Neural cell (in vitro differentiated cells): ENCODE data around the gene NPLOC4.

Experiments used
- EP300 ChIP-seq: fragments of 450-650 bp; conservative IDR thresholded peaks from 2 replicates; pipeline ENCODE4 v1.6.1; 2014; ENCODE audit warnings: antibody characterized with exemption, mild to moderate bottlenecking, moderate library complexity; ENCODE audit not compliant: poor library complexity, severe bottlenecking
- EZH2 ChIP-seq: fragments of 200-600, 300-800 bp; shearing (Covaris generic), sonication (generic); IDR thresholded peaks from 2 replicates; pipeline ENCODE4 v1.6.1; 2014; ENCODE audit warnings: antibody characterized with exemption, low read length, borderline replicate concordance, mild to moderate bottlenecking; ENCODE audit not compliant: insufficient read depth, poor library complexity, severe bottlenecking
- MXI1 ChIP-seq: fragments of 450-650 bp; conservative IDR thresholded peaks from 2 replicates; pipeline ENCODE4 v1.6.1; 2014; ENCODE audit warnings: antibody characterized with exemption, mild to moderate bottlenecking; ENCODE audit not compliant: poor library complexity, severe bottlenecking
- REST ChIP-seq: IDR thresholded peaks from 2 replicates; pipeline ENCODE4 v1.6.1; 2012; ENCODE audit warnings: borderline replicate concordance
- TF ChIP-seq, protein P1 (sequence below): fragments of 450-650 bp; IDR thresholded peaks from 2 replicates; pipeline ENCODE4 v1.5.1; 2014; ENCODE audit warnings: antibody characterized with exemption, mild to moderate bottlenecking, moderate library complexity; ENCODE audit not compliant: poor library complexity, severe bottlenecking

GRCh38 chr17:81673561-81674258 is 36.8 kb upstream of the NPLOC4 start:
- TF ChIP-seq, protein P1, sequence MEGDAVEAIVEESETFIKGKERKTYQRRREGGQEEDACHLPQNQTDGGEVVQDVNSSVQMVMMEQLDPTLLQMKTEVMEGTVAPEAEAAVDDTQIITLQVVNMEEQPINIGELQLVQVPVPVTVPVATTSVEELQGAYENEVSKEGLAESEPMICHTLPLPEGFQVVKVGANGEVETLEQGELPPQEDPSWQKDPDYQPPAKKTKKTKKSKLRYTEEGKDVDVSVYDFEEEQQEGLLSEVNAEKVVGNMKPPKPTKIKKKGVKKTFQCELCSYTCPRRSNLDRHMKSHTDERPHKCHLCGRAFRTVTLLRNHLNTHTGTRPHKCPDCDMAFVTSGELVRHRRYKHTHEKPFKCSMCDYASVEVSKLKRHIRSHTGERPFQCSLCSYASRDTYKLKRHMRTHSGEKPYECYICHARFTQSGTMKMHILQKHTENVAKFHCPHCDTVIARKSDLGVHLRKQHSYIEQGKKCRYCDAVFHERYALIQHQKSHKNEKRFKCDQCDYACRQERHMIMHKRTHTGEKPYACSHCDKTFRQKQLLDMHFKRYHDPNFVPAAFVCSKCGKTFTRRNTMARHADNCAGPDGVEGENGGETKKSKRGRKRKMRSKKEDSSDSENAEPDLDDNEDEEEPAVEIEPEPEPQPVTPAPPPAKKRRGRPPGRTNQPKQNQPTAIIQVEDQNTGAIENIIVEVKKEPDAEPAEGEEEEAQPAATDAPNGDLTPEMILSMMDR: no peak
- TF ChIP-seq EZH2 (no peak), EP300 (no peak), REST (no peak), MXI1 (no peak)
